A549 treated with GW870086 at 1 μM for 4 hours (cell line): Measurements from ENCODE around the gene GSTT4. TPM values are rescaled to one million over a fixed set of nuclear protein-coding genes. Genes with fewer than 3 reads are reported as not detected.

Source experiments
- total RNA-seq: library from RNA; stranded (reverse); fragments of 200-300 nt; extraction: Qiagen RNA extraction; gene quantifications from 5 replicates; pipeline ENCODE4 v1.2.3, GENCODE V29; 2022; ENCODE audit warnings: low read depth

Gene GSTT4
- total RNA-seq = not detected in 5 replicates

DNA sequence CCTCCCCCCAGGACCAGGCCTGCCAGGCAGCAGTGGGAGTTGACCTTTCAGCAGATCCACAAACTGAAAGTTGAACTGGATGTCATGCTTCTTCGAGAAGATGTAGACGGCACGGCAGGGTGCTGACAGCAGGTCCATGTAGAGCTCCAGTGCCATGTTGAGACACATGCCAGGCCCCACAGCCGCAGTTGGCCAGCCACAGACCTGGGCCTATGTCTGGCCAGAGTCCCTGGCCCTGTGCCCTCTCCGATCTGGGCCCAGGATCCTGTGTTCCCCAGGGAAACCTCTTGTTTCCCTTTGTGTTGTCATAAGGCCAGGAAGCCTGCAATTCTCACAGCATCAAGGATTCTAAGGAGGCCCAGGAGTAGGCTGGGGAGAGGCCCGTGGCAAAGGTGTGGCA is at the start of gene GSTT4:
Gene GSTT4, minus strand, starts transcription at position 253 of the 400 bp plus-strand sequence. Its CDS starts 97 bp downstream, at position 156.

GRCh38 chr22:23979557-23980240 is 25.6 kb downstream of the GSTT4 start, which contains the start of gene GSTT2:
Gene GSTT2 (plus strand): TSS chr22:23980134.

DNA sequence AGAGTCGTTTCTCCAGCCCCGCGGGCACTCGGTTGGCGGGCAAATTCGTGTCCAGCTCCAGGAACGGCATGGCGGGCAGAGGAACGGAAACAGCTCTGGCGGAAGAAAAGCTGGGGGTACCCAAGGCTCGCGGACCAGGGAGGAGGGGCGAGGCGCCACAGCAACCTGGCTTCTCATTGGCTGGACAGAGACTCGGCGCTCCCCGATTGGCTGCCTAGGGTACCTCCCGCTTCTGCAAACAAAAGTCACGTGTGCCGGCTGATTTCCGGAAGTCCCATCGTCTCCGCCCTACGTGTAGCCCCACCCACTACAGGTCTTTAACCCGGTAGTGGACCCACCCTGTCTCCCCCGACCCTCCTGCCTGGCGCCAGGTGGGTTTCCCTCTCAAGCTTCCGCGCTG is 30.9 kb downstream of the GSTT4 start, which contains the start of gene DDT:
Gene DDT, minus strand, starts transcription at position 97 of the 400 bp plus-strand sequence. Its CDS starts 27 bp downstream, at position 70.

DNA sequence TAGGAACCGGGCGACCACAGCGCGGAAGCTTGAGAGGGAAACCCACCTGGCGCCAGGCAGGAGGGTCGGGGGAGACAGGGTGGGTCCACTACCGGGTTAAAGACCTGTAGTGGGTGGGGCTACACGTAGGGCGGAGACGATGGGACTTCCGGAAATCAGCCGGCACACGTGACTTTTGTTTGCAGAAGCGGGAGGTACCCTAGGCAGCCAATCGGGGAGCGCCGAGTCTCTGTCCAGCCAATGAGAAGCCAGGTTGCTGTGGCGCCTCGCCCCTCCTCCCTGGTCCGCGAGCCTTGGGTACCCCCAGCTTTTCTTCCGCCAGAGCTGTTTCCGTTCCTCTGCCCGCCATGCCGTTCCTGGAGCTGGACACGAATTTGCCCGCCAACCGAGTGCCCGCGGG is 38.7 kb downstream of the GSTT4 start, which contains the start of gene DDTL:
Gene DDTL, plus strand, starts transcription at position 321 of the 400 bp plus-strand sequence. Its CDS starts 27 bp downstream, at position 348.

DNA sequence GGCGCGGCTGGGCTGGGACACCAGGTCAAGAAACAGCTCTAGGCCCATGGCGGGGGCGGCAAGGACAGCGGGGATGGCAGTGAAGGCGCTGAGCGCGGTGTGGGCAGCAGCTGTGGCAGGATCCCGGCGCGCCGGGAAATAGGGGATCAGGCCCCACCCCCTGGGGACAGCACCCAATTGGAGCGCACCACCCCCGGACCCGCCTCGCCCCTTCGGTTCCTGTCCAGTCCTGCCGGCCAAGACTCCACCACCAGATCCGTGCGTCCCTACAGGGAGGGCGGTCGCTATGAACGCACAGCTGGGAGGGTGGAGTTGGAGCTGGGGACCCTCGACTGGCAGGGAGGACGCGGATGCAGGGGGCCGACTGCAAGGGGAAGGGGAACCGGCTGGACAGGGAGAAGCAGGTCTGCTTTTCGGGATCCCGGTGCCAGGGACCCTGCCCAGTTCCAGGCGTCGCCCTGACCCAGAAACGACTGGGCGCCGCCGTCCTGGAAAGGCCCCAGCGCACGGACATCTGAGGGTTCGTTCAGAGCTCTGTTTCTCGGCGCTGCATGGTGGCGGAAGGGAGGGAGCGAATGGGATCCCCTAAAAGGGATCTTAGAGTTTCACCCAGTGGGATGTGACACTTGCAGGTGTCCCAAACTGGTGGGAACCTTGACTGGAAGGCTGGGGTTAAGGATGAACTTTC is 44.0 kb downstream of the GSTT4 start, which contains the start of gene GSTT2B:
Gene GSTT2B, minus strand, starts transcription at position 112 of the 688 bp plus-strand sequence. Its CDS starts 64 bp downstream, at position 48.

Other genes starting within 250 kb of the GSTT4 start
- not detected in 5 replicates for gene C22orf15, start 242.5 kb downstream of the GSTT4 start, total RNA-seq
- 88.7 to 210 TPM (median 182 TPM) in 5 replicates for gene CHCHD10, start 237.5 kb downstream of the GSTT4 start, total RNA-seq
- gene MMP11, start 232.6 kb downstream of the GSTT4 start, total RNA-seq = 0.21 to 0.50 TPM (median 0.36 TPM) in 5 replicates
- 44.9 to 52.5 TPM (median 49.9 TPM) in 5 replicates for gene SMARCB1, start 218.5 kb downstream of the GSTT4 start, total RNA-seq
- 0.23 to 0.60 TPM (median 0.38 TPM) in 5 replicates for gene DERL3, start 166.4 kb downstream of the GSTT4 start, total RNA-seq
- 8.0 to 10.4 TPM (median 8.7 TPM) in 5 replicates for gene SLC2A11, start 147.6 kb downstream of the GSTT4 start, total RNA-seq
- gene MIF, start 111.1 kb downstream of the GSTT4 start, total RNA-seq = 566 to 943 TPM (median 912 TPM) in 5 replicates
- gene GSTT2B, start 44.3 kb downstream of the GSTT4 start, total RNA-seq = 0.26 to 0.54 TPM (median 0.37 TPM) in 4 of 5 replicates, not detected in the other
- 1.1 to 2.2 TPM (median 1.7 TPM) in 5 replicates for gene DDTL, start 38.6 kb downstream of the GSTT4 start, total RNA-seq
- gene DDT, start 31.0 kb downstream of the GSTT4 start, total RNA-seq = 129 to 161 TPM (median 156 TPM) in 5 replicates
- gene GSTT2, start 25.3 kb downstream of the GSTT4 start, total RNA-seq = 0.29 TPM in 1 of 5 replicates, not detected in the others
- gene CABIN1, start 5.9 kb upstream of the GSTT4 start, total RNA-seq = 25.5 to 32.6 TPM (median 31.7 TPM) in 5 replicates
- 57.0 to 72.3 TPM (median 67.0 TPM) in 5 replicates for gene SUSD2, start 176.0 kb upstream of the GSTT4 start, total RNA-seq
- gene GGT5, start 239.6 kb upstream of the GSTT4 start, total RNA-seq = 2.1 to 3.3 TPM (median 2.5 TPM) in 5 replicates